Uterus (tissue), 2 donors: ENCODE measurements around the gene CSNK1G3.
"Not testable (repeated sequence)": the region's sequence is repeated elsewhere in the genome, so short reads cannot be mapped to it uniquely, and the experiment has no call there.

Source experiments
- POLR2A ChIP-seq, 2 donors: fragments of 450-650 bp; IDR thresholded peaks; one replicate each; pipeline ENCODE4 v1.6.1; 2016; ENCODE audit warnings: antibody characterized with exemption in 2 of 2, mild to moderate bottlenecking in 1 of 2, moderate library complexity in 1 of 2
- TF ChIP-seq, protein P1 (sequence below), 4 experiments: fragments of 200-600 bp in 2 of 4; fragments of 450-650 bp in 2 of 4; sonication (generic) in 2 of 4; IDR thresholded peaks; one replicate each; pipeline ENCODE4 v1.5.1; 2016 to 2019; ENCODE audit warnings: antibody characterized with exemption in 4 of 4, mild to moderate bottlenecking in 2 of 4, moderate library complexity in 1 of 4

DNA sequence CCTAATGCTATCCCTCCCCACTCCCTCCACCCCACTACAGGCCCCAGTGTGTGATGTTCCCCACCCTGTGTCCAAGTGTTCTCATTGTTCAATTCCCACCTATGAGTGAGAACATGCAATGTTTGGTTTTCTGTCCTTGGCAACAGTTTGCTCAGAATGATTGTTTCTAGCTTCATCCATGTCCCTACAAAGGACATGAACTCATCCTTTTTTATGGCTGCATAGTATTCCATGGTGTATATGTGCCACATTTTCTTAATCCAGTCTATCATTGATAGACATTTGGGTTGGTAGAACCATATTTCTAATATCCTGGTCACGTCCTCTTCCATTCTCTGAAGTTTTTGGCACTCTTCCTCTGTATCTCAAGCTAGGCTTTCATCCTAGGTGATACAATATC, 45.1 kb upstream of the CSNK1G3 start:
- TF ChIP-seq, protein P1, sequence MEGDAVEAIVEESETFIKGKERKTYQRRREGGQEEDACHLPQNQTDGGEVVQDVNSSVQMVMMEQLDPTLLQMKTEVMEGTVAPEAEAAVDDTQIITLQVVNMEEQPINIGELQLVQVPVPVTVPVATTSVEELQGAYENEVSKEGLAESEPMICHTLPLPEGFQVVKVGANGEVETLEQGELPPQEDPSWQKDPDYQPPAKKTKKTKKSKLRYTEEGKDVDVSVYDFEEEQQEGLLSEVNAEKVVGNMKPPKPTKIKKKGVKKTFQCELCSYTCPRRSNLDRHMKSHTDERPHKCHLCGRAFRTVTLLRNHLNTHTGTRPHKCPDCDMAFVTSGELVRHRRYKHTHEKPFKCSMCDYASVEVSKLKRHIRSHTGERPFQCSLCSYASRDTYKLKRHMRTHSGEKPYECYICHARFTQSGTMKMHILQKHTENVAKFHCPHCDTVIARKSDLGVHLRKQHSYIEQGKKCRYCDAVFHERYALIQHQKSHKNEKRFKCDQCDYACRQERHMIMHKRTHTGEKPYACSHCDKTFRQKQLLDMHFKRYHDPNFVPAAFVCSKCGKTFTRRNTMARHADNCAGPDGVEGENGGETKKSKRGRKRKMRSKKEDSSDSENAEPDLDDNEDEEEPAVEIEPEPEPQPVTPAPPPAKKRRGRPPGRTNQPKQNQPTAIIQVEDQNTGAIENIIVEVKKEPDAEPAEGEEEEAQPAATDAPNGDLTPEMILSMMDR (IDR thresholded peaks at IDR 0.05) = not testable (repeated sequence)
- TF ChIP-seq POLR2A (IDR thresholded peaks at IDR 0.05) = not testable (repeated sequence)
